HepG2 (cell line): ENCODE results near the gene WNT9A. TPM values are rescaled to one million over a fixed set of nuclear protein-coding genes. Genes with fewer than 3 reads are reported as not detected.

Experiments used
- ATAC-seq: fragments of 200-7000 bp; cut with Tn5 transposase; 3 replicates; pipeline ENCODE4 v1.9.1; 2020; ENCODE audit warnings: mild to moderate bottlenecking, moderate library complexity
- BruUV-seq: library from RNA; stranded (reverse); fragments of 400-500 nt; replicated peaks from 2 replicates; lab custom pipeline; 2021; lab: Mats Ljungman, UMichigan
- CTCF ChIA-PET: fragments of 300-600 bp; formaldehyde crosslinking; extraction: SDS; loops from one replicate; lab custom pipeline; 2021; ENCODE audit warnings: low total read pairs, inconsistent platforms, low intra/inter-chr PET ratio; lab: Yijun Ruan, JAX
- POLR2A ChIA-PET: fragments of 350-600 bp; sonication (Branson Sonifier 250); formaldehyde crosslinking; loops from one replicate; lab custom pipeline; 2020; ENCODE audit warnings: antibody characterized with exemption, inconsistent platforms; lab: Yijun Ruan, JAX
- DNase-seq: peaks from one replicate; pipeline ENCODE4 v3.0.0-alpha.2; 2015; ENCODE audit warnings: low spot score
- FAIRE-seq: peaks from 3 replicates; lab custom pipeline; 2011; peaks lifted over from hg19 to GRCh38; lab: Jason Lieb, UNC
- H2AFZ ChIP-seq: one replicate; pipeline ENCODE4 v1.6.1; 2011; ENCODE audit warnings: low read length, inconsistent platforms
- H3K27ac ChIP-seq: fragments of 300-600 bp; 3 replicates; pipeline ENCODE4 v1.8.0; 2011; ENCODE audit warnings: mixed run types, mild to moderate bottlenecking, mixed read lengths, low read length, inconsistent platforms; ENCODE audit not compliant: insufficient read depth; ENCODE audit errors: extremely low read length
- H3K27me3 ChIP-seq, 2 experiments: fragments of 200-600 bp in 1 of 2; 2 replicates in 1 of 2; 3 replicates in 1 of 2; pipeline versions ENCODE4 v1.6.0 to v1.8.0; 2011; ENCODE audit warnings: low read length in 2 of 2, mild to moderate bottlenecking in 2 of 2, moderate library complexity in 2 of 2, inconsistent platforms in 1 of 2; ENCODE audit not compliant: insufficient read depth in 2 of 2, control insufficient read depth in 1 of 2
- H3K36me3 ChIP-seq, 2 experiments: fragments of 200-600 bp in 1 of 2; replicated peaks in 1 of 2; 2 replicates in 1 of 2; 3 replicates in 1 of 2; pipeline versions ENCODE4 v1.5.1 to v1.8.0; 2011; ENCODE audit warnings: low read length in 2 of 2, inconsistent platforms in 1 of 2; ENCODE audit not compliant: insufficient read depth in 2 of 2, control insufficient read depth in 1 of 2
- H3K4me1 ChIP-seq: 2 replicates; pipeline ENCODE4 v1.5.1; 2012; ENCODE audit warnings: low read length, inconsistent platforms; ENCODE audit not compliant: insufficient read depth
- H3K4me2 ChIP-seq: 2 replicates; pipeline ENCODE4 v1.6.0; 2011; ENCODE audit warnings: low read depth, low read length, inconsistent platforms
- H3K4me3 ChIP-seq, 3 experiments: fragments of 200-600 bp in 1 of 3; sonication (generic), shearing (Covaris generic) in 1 of 3; replicated peaks in 1 of 3; 2 replicates each; pipeline ENCODE4 v1.5.1; 2011 to 2016; ENCODE audit warnings: low read length in 3 of 3, inconsistent platforms in 2 of 3, low read depth in 2 of 3, mild to moderate bottlenecking in 2 of 3, control low read depth in 1 of 3, mixed read lengths in 1 of 3; ENCODE audit not compliant: insufficient read depth in 1 of 3
- H3K79me2 ChIP-seq: one replicate; pipeline ENCODE4 v1.6.1; 2011; ENCODE audit warnings: low read length, inconsistent platforms; ENCODE audit not compliant: insufficient read depth
- H3K9ac ChIP-seq: 2 replicates; pipeline ENCODE4 v1.6.0; 2011; ENCODE audit warnings: mild to moderate bottlenecking, low read depth, low read length, inconsistent platforms; ENCODE audit not compliant: insufficient read depth
- H3K9me3 ChIP-seq: 2 replicates; pipeline ENCODE4 v1.5.1; 2012; ENCODE audit warnings: mild to moderate bottlenecking, low read length
- H4K20me1 ChIP-seq: 2 replicates; pipeline ENCODE4 v1.6.0; 2011; ENCODE audit warnings: inconsistent platforms, mild to moderate bottlenecking, low read length, moderate library complexity; ENCODE audit not compliant: insufficient read depth
- GZF1 ChIP-seq: sonication (generic); formaldehyde crosslinking; IDR thresholded peaks from 2 replicates; pipeline ENCODE4 v1.5.1; 2020; ENCODE audit warnings: mild to moderate bottlenecking, missing genetic modification reagents
- SATB2 ChIP-seq: sonication (generic); formaldehyde crosslinking; IDR thresholded peaks from 2 replicates; pipeline ENCODE4 v1.5.0; 2020; ENCODE audit warnings: missing genetic modification reagents
- STAT5B ChIP-seq: sonication (generic); formaldehyde crosslinking; IDR thresholded peaks from 2 replicates; pipeline ENCODE4 v1.4.0; 2020; ENCODE audit warnings: missing genetic modification reagents
- SYNCRIP ChIP-seq: fragments of 200-400 bp; formaldehyde crosslinking; IDR thresholded peaks from 2 replicates; pipeline ENCODE4 v1.6.1; 2018; ENCODE audit warnings: mild to moderate bottlenecking, low read depth, low read length; ENCODE audit not compliant: insufficient read depth
- TRIM24 ChIP-seq: sonication (generic); formaldehyde crosslinking; IDR thresholded peaks from 2 replicates; pipeline ENCODE4 v1.8.0; 2022; ENCODE audit warnings: mild to moderate bottlenecking, missing genetic modification reagents
- ZNF430 ChIP-seq: sonication (generic); formaldehyde crosslinking; IDR thresholded peaks from 2 replicates; pipeline ENCODE4 v1.9.0; 2021; ENCODE audit warnings: mild to moderate bottlenecking, missing genetic modification reagents
- ZNF512 ChIP-seq: sonication (generic); formaldehyde crosslinking; IDR thresholded peaks from 2 replicates; pipeline ENCODE4 v1.4.0; 2020; ENCODE audit warnings: mild to moderate bottlenecking, missing genetic modification reagents
- ZNF710 ChIP-seq: sonication (generic); formaldehyde crosslinking; IDR thresholded peaks from 2 replicates; pipeline ENCODE4 v1.5.0; 2020; ENCODE audit warnings: mild to moderate bottlenecking, missing genetic modification reagents, borderline replicate concordance
- WGBS: methylation state at CpG from one replicate; pipeline ENCODE4 v1.1.6; 2017; ENCODE audit warnings: low lambda C conversion rate; 5-methylcytosine and 5-hydroxymethylcytosine counted together
- in situ Hi-C: cut with HindIII; loops from 2 replicates; pipeline ENCODE4 v1.10.0; 2017; ENCODE audit warnings: low pct_unique_long_range_greater_than_20kb; ENCODE audit not compliant: extremely low pct_ligation_motif_present
- intact Hi-C: fragments of 100-400 bp; cut with micrococcal nuclease; formaldehyde crosslinking; loops from one replicate; pipeline ENCODE4 v1.10.0; 2022; ENCODE audit not compliant: unreplicated experiment
- polyA plus RNA-seq, 8 experiments: library from polyadenylated mRNA; depleted of rRNA in 3 of 8; stranded (reverse) in 7 of 8; unstranded in 1 of 8; fragments of >200 nt; fragmentation: Illumina TruSeq in 4 of 8; extraction: Trizol in 4 of 8; gene quantifications; 2 replicates each; pipeline versions ENCODE4 v1.2.1 to v1.2.3, GENCODE V29; 2011 to 2016; ENCODE audit warnings: low read depth in 4 of 8, missing spikeins in 1 of 8, mixed read lengths in 1 of 8; ENCODE audit not compliant: insufficient read depth in 1 of 8
- total RNA-seq, 5 experiments: library from RNA; depleted of rRNA; stranded (reverse); fragments of >200 nt; fragmentation: Illumina TruSeq; extraction: Trizol; gene quantifications; 2 replicates each; pipeline ENCODE4 v1.2.3, GENCODE V29; 2016; ENCODE audit warnings: low read depth in 1 of 5
- TF ChIP-seq, protein P1 (sequence below): sonication (generic); formaldehyde crosslinking; IDR thresholded peaks from 2 replicates; pipeline ENCODE4 v1.5.1; 2020; ENCODE audit warnings: mild to moderate bottlenecking, missing genetic modification reagents, borderline replicate concordance

Gene WNT9A
- total and polyA plus RNA-seq, 2 of the 13 experiments (the other 11 are each of a cell fraction or from before 2014, with no cell fraction given) = 0.04 TPM; not detected in 1

- H2AFZ ChIP-seq = no peak overlapping the region
- H3K9me3 ChIP-seq = no peaks in the 10 kb centered on the region
- intact Hi-C loops (no loop called here), in situ Hi-C loops (no loop called here)
- 39% methylated on average over 19 of the region's 24 CpGs for WGBS
- no peak overlapping the region for H3K27ac ChIP-seq
- FAIRE-seq (no peak), DNase-seq (no peak), ATAC-seq (no peak)
- CTCF ChIA-PET = interaction anchor here (0.7 kb wide), 1 partner anchor 182 kb away, joined by 3 read pairs; no protein-coding TSS in a partner anchor
- H3K27me3 ChIP-seq = peaks cover 16 to 88% of the 10 kb centered on the region in 2 experiments; a peak in 4 of 5 replicates
- no peaks in the 10 kb centered on the region for H3K36me3 ChIP-seq
- H3K9ac ChIP-seq = no peak overlapping the region
- H4K20me1 ChIP-seq = no peaks in the 10 kb centered on the region
- H3K4me2 ChIP-seq = no peak overlapping the region
- H3K4me3 ChIP-seq = no peak overlapping the region
- POLR2A ChIA-PET = no interaction called here
- no TSS peak for BruUV-seq
- peaks cover 16% of the 10 kb centered on the region for H3K4me1 ChIP-seq
- H3K79me2 ChIP-seq = no peaks in the 10 kb centered on the region
- TF ChIP-seq ZNF512 (CRISPR knock-in tag) = no peak
- no peak for TF ChIP-seq SATB2 (CRISPR knock-in tag)
- no peak for TF ChIP-seq STAT5B (CRISPR knock-in tag)
- TF ChIP-seq, protein P1, sequence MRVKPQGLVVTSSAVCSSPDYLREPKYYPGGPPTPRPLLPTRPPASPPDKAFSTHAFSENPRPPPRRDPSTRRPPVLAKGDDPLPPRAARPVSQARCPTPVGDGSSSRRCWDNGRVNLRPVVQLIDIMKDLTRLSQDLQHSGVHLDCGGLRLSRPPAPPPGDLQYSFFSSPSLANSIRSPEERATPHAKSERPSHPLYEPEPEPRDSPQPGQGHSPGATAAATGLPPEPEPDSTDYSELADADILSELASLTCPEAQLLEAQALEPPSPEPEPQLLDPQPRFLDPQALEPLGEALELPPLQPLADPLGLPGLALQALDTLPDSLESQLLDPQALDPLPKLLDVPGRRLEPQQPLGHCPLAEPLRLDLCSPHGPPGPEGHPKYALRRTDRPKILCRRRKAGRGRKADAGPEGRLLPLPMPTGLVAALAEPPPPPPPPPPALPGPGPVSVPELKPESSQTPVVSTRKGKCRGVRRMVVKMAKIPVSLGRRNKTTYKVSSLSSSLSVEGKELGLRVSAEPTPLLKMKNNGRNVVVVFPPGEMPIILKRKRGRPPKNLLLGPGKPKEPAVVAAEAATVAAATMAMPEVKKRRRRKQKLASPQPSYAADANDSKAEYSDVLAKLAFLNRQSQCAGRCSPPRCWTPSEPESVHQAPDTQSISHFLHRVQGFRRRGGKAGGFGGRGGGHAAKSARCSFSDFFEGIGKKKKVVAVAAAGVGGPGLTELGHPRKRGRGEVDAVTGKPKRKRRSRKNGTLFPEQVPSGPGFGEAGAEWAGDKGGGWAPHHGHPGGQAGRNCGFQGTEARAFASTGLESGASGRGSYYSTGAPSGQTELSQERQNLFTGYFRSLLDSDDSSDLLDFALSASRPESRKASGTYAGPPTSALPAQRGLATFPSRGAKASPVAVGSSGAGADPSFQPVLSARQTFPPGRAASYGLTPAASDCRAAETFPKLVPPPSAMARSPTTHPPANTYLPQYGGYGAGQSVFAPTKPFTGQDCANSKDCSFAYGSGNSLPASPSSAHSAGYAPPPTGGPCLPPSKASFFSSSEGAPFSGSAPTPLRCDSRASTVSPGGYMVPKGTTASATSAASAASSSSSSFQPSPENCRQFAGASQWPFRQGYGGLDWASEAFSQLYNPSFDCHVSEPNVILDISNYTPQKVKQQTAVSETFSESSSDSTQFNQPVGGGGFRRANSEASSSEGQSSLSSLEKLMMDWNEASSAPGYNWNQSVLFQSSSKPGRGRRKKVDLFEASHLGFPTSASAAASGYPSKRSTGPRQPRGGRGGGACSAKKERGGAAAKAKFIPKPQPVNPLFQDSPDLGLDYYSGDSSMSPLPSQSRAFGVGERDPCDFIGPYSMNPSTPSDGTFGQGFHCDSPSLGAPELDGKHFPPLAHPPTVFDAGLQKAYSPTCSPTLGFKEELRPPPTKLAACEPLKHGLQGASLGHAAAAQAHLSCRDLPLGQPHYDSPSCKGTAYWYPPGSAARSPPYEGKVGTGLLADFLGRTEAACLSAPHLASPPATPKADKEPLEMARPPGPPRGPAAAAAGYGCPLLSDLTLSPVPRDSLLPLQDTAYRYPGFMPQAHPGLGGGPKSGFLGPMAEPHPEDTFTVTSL (CRISPR knock-in tag) = no peak
- no peak for TF ChIP-seq ZNF710 (CRISPR knock-in tag)
- TF ChIP-seq GZF1 = no peak
- no peak for TF ChIP-seq ZNF430
- TF ChIP-seq TRIM24 = no peak
- no peak for TF ChIP-seq SYNCRIP
Observed at GRCh38 chr1:227944090-227944930, 3.4 kb downstream of the WNT9A start.
